HTERT RPE-1 (cell line): ENCODE results near the gene ASMTL.

Experiments
- in situ Hi-C: fragments of 300-500 bp; cut with MboI; formaldehyde crosslinking; loops from 4 replicates; pipeline ENCODE4 v1.14.3; 2020; ENCODE audit warnings: low sequenced_read_pairs

Gene ASMTL

GRCh38 chrX:1355131-1356046, 97.3 kb downstream of the ASMTL start:
- in situ Hi-C loops: no loop called here

- in situ Hi-C loops: no loop called here
Measured at GRCh38 chrX:1354036-1355019, 98.4 kb downstream of the ASMTL start.
